ENCODE results near the gene DCC. TPM values are rescaled to one million over a fixed set of nuclear protein-coding genes. Genes with fewer than 3 reads are reported as not detected.

DCC gene
- total RNA-seq, 1 donor from 2014 or later = 14.7 TPM

DNA sequence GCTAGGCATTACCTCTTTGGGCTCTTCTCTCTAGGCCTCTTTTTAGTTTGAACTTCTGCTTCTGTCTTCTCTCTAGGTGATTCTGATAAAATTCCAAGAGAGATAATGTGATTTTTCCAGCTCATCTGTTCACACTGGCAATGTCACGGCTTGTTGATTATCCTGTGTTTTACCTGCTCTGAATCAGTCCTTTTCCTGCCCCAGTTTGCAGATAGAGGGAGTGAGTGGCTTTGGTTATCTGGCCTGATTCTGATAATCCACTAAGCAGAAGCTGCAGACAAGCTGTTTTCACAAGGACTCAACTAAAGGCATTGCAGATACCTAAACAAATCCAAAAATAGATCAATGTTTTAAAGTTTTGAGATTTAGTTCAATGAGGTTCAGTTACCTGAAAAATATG lies 111.9 kb downstream of the DCC start:
- Mint-ChIP-seq H3K9me3 (ENCODE audit: unreplicated experiment) (no peaks in the 10 kb centered on the region), H3K27ac (ENCODE audit: unreplicated experiment) (no peak overlapping the region), H3K4me3 (ENCODE audit: unreplicated experiment) (no peak overlapping the region), H3K27me3 (ENCODE audit: unreplicated experiment) (peaks cover 2% of the 10 kb centered on the region), H3K36me3 (ENCODE audit: low read depth, unreplicated experiment) (no peaks in the 10 kb centered on the region), H3K4me1 (ENCODE audit: unreplicated experiment) (no peaks in the 10 kb centered on the region)
- DNase-seq (ENCODE audit: low spot score) = no peak
- TF ChIP-seq, protein P1, sequence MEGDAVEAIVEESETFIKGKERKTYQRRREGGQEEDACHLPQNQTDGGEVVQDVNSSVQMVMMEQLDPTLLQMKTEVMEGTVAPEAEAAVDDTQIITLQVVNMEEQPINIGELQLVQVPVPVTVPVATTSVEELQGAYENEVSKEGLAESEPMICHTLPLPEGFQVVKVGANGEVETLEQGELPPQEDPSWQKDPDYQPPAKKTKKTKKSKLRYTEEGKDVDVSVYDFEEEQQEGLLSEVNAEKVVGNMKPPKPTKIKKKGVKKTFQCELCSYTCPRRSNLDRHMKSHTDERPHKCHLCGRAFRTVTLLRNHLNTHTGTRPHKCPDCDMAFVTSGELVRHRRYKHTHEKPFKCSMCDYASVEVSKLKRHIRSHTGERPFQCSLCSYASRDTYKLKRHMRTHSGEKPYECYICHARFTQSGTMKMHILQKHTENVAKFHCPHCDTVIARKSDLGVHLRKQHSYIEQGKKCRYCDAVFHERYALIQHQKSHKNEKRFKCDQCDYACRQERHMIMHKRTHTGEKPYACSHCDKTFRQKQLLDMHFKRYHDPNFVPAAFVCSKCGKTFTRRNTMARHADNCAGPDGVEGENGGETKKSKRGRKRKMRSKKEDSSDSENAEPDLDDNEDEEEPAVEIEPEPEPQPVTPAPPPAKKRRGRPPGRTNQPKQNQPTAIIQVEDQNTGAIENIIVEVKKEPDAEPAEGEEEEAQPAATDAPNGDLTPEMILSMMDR (IDR thresholded peaks at IDR 0.05; ENCODE audit: unreplicated experiment) = no peak

- DNase-seq (ENCODE audit: low spot score) = no peak
- Mint-ChIP-seq H3K27ac (ENCODE audit: unreplicated experiment) (no peak overlapping the region), H3K9me3 (ENCODE audit: unreplicated experiment) (no peaks in the 10 kb centered on the region), H3K4me3 (ENCODE audit: unreplicated experiment) (no peak overlapping the region), H3K36me3 (ENCODE audit: low read depth, unreplicated experiment) (no peaks in the 10 kb centered on the region), H3K27me3 (ENCODE audit: unreplicated experiment) (peaks cover 2% of the 10 kb centered on the region), H3K4me1 (ENCODE audit: unreplicated experiment) (no peaks in the 10 kb centered on the region)
- TF ChIP-seq, protein P1 (IDR thresholded peaks at IDR 0.05; ENCODE audit: unreplicated experiment) = no peak
Observed at GRCh38 chr18:52452427-52452826, 112.4 kb downstream of the DCC start.

- no peaks in the 10 kb centered on the region for H3K36me3 Mint-ChIP-seq (ENCODE audit: low read depth, unreplicated experiment)
- no peak overlapping the region for H3K4me3 Mint-ChIP-seq (ENCODE audit: unreplicated experiment)
- DNase-seq (ENCODE audit: low spot score) = no peak
- H3K9me3 Mint-ChIP-seq (ENCODE audit: unreplicated experiment) = no peaks in the 10 kb centered on the region
- no peaks in the 10 kb centered on the region for H3K27me3 Mint-ChIP-seq (ENCODE audit: unreplicated experiment)
- H3K27ac Mint-ChIP-seq (ENCODE audit: unreplicated experiment) = no peak overlapping the region
- TF ChIP-seq, protein P1 (IDR thresholded peaks at IDR 0.05; ENCODE audit: unreplicated experiment) = no peak
- no peaks in the 10 kb centered on the region for H3K4me1 Mint-ChIP-seq (ENCODE audit: unreplicated experiment)
Observed at GRCh38 chr18:52459890-52460289, 119.9 kb downstream of the DCC start.

GRCh38 chr18:52462853-52463252 lies 122.9 kb downstream of the DCC start:
- Mint-ChIP-seq H3K36me3 (ENCODE audit: low read depth, unreplicated experiment) (no peaks in the 10 kb centered on the region), H3K27me3 (ENCODE audit: unreplicated experiment) (peaks cover 1% of the 10 kb centered on the region)

GRCh38 chr18:52465391-52465790 lies 125.4 kb downstream of the DCC start:
- Mint-ChIP-seq H3K4me3 (ENCODE audit: unreplicated experiment) (no peak overlapping the region), H3K36me3 (ENCODE audit: low read depth, unreplicated experiment) (no peaks in the 10 kb centered on the region), H3K27ac (ENCODE audit: unreplicated experiment) (no peak overlapping the region), H3K27me3 (ENCODE audit: unreplicated experiment) (peaks cover 1% of the 10 kb centered on the region), H3K9me3 (ENCODE audit: unreplicated experiment) (no peaks in the 10 kb centered on the region), H3K4me1 (ENCODE audit: unreplicated experiment) (no peaks in the 10 kb centered on the region)
- DNase-seq (ENCODE audit: low spot score) = no peak
- TF ChIP-seq, protein P1 (IDR thresholded peaks at IDR 0.05; ENCODE audit: unreplicated experiment) = no peak

More at GRCh38 chr18:52462853-52463252, 122.9 kb downstream of the DCC start:
- Mint-ChIP-seq H3K4me1 (ENCODE audit: unreplicated experiment) (no peaks in the 10 kb centered on the region), H3K4me3 (ENCODE audit: unreplicated experiment) (no peak overlapping the region), H3K27ac (ENCODE audit: unreplicated experiment) (no peak overlapping the region), H3K9me3 (ENCODE audit: unreplicated experiment) (no peaks in the 10 kb centered on the region)
- TF ChIP-seq, protein P1 (IDR thresholded peaks at IDR 0.05; ENCODE audit: unreplicated experiment) = no peak
- DNase-seq (ENCODE audit: low spot score) = no peak

All from endothelial cell (in vitro differentiated cells).